RPMI8226 (cell line): ENCODE data around the gene CFAP70.

Experiments used
- DNase-seq: peaks from one replicate; pipeline ENCODE4 v3.0.0-alpha.2; 2015

CFAP70 gene

GRCh38 chr10:73210395-73211105 is 148.1 kb downstream of the CFAP70 start:
- DNase-seq: no peak

DNA sequence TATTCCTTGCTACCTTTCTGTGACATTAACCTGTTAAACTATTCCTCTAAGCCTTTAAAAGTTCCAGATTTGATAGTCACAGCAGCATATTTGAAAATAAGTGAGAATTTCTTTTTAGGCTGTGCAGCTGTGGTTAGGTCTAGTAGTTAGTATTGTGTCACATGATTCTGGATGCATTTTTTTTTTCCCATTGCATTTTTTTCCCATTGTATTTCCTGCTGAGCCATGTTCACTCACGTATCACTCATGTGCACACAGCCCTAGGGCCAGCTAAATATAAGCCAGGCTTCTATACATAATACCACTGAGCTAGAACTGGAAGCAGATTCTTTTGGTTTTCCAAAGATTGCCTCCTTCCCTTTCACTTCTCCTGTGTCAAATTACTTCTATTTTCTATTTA is 149.0 kb downstream of the CFAP70 start:
- no peak for DNase-seq

DNA sequence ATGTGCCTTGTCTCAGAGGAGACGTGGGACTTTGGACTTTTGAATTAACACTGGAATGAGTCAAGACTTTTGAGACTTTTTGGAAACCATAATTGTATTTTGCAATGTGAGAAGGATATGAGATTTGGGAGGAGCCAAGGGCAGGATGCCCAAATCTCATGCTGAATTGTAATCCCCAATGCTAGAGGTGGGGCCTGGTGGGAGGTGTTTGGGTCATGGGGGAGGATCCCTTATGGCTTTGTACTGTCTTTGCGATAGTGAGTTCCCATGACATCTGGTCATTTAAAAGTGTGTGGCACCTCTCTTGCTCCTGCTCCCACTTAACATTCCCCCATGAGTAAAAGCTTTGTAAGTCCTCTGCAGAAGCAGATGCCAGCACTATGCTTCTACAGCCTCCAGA is 150.8 kb downstream of the CFAP70 start:
- no peak for DNase-seq

DNA sequence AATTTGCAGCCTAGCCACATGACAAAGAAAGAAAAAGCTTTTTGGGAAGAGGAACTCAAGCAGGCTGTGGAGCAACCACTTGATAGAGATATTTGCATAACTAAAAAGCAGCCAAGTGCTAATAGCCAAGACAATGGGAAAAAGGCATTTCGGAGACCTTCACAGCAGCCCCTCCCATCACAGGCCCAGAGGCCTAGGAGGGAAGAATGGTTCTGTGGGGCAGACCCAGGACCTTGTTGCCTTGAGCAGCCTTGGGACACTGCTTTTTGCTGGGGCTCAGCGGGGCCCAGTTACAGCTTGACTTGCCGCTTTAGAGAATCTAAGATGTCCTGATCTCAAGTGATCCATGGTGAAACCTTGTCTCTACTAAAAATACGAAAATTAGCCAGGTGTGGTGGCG is 152.3 kb downstream of the CFAP70 start:
- no peak for DNase-seq

GRCh38 chr10:73205890-73206289 is 152.8 kb downstream of the CFAP70 start:
- DNase-seq: no peak

DNA sequence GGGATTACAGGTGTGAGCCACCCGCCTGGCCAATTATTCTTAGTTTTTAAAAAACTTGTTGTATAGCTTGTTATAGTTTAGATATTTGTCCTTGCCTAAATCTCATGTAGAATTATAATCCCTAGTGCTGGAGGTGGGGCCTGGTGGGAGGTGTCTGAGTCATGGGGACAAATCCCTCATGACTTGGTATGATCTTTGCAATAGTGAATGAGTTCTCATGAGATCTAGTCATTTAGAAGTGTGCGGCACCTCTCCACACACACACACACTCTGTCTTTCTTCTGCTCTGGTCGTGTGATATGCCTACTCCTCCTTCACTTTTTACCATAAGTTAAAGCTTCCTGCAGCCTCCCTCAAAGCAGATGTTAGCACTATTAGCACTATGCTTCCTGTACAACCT is 153.6 kb downstream of the CFAP70 start:
- DNase-seq: no peak
